ENCODE measurements around the gene NREP.

- no peak for TF ChIP-seq EZH2 (IDR thresholded peaks at IDR 0.05; ENCODE audit: insufficient read depth, poor library complexity, severe bottlenecking)
- no peak for TF ChIP-seq EZH2phosphoT487 (IDR thresholded peaks at IDR 0.05; ENCODE audit: insufficient read depth, low read depth)
Measured at GRCh38 chr5:111755942-111756381, 1.0 kb downstream of the NREP start.
